Tongue (tissue), 2 donors: ENCODE measurements around the gene USP43. TPM values are rescaled to one million over a fixed set of nuclear protein-coding genes. Genes with fewer than 3 reads are reported as not detected.

Experiments
- DNase-seq: peaks from one replicate; pipeline ENCODE4 v3.0.0-alpha.2; 2015
- total RNA-seq: library from RNA; depleted of rRNA; stranded (reverse); fragments of >200 nt; gene quantifications from one replicate; pipeline ENCODE4 v1.2.3, GENCODE V29; 2014

The USP43 gene
- total RNA-seq, 1 donor from 2014 or later: 1.0 TPM

DNA sequence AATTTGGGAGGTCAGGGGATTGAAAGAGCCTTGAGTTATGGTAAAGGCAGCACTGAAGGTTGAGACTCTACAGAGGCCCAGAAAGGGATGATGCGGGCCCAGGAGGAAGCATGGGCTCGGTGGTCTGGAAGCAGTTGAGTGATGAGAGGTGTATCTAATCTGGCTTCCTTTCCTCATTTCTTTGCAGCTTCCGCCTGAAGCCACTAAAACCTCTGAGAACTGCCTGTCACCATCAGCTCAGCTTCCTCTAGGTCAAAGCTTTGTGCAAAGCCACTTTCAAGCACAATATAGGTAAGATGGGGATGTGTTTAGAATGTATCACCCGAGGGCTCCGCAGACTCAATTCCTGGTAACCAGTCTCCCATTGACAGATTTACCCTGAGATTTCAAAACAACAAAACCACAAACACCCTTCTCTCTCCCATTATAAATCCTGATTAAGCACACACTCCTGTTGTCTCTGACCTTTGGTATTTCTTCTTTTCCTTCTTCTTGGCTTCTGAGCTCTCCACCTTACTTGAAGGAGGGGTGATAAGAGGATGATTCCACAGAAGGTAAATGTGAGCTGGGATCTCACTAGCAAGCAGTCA lies 21.2 kb downstream of the USP43 start:
- no peak for DNase-seq

DNA sequence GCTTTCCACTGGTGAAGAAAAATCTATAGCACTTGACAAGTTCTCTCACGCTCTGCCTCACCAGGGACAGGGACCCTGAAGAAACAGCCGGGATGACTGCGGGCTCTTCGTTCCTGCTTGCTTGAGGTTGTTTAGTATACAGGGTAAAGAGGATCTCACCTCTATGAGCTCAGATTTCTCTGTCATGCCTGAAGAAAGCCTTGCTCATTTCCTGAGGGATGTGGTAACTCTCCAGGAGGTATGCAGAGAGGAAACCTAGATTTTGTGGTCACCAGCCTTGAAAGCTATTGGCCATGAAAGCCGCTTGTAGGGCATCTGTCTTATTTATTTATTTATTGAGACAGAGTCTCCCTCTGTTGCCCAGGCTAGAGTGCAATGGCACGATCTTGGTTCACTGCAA lies 23.2 kb downstream of the USP43 start:
- no peak for DNase-seq

DNA sequence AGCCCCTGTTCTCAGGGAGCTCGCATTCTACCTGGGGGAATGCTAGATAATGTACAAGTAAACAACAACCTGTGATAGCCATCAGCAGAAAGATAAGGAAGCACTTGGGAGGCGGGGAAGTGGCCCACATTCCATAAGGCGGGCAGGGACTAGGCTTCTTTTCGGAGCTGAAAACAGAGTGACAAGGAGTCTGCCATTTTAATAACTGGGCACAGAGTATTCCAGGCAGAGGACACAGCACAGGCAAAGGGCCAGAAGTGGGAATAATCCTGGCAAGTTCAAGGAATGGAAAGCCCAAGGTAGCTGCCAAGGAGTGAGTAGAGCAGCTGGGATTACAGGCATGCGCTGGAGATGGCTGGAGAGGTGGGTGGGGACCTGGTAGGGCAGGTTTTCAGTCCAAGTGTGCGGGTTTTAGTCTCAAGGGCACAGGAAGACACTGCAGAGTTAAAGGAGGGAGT lies 24.3 kb downstream of the USP43 start:
- DNase-seq: no peak

DNA sequence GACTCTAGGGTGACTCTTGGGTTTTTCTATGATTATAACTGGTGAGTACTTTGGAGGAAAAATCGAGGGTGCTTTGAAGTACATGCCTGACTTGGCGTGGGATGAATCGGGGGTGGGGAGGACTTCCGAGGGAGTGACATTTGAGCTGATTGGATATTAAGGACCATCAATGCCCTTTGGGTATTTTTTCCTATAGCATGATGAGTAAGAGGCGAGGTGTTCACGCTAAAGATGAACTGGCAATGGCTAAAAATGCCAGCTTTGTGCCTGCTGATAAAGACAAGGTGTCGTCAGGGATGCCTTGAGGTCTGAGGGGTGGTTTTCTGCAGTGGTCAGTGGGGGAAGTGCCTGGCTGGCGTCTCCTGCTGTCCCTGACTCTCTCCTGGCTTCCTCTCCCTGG lies 25.3 kb downstream of the USP43 start:
- no peak for DNase-seq

DNA sequence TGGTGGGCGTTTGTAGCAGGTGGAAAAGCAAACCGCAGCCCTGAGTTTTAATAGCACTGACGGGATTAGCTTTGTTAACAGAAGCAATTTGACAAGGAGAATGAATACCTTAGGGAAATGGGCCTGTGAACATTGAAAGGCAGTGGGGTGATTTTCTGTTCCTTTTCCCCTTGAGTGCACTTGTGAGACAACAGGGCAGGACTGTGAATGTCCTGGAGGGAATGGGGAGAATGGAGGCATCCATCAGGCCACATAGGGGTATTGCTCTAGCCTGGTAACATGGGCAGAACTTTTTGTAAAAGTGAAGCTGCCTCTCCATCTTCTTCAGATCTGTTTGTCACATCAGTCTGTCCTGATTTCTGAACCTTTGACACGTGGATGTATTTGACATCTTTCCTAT lies 26.2 kb downstream of the USP43 start:
- DNase-seq: no peak

DNA sequence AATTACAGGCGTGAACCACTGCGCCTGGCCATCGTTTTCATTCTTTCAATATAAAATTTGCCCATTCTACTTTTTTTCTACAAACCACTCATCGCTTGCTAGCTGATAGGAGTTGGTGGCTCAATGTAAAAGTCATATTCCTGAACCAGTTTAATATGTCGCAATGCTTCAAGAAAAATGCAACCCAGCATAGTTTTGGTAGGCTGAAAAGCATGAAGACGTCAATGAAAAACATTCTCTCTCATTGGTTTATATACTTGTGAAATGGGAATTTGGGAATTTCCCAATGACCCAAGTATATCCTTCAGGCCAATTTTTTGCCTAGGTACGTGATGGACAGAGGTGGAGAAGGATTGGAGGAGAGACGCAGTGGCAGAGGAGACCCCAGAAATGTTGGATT lies 26.9 kb downstream of the USP43 start:
- no peak for DNase-seq

DNA sequence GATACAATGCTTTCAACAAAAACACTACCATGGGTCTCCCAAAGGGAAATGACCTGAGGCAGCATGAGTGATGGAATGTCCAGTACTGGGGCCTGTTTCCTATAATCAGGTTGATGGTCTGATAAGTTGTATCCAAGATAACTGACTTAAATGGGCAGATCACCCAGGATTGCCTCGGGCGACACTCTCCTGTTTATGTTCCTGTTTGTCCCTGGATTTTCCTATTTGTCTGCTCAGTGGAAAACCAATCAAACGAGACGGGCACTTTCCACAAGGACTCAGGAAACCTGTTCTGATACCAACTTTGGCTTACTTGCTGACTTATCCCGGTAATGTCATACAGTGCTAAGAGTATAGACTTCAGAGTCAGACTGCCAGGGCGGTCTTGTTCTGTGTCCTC lies 27.4 kb downstream of the USP43 start:
- no peak for DNase-seq

DNA sequence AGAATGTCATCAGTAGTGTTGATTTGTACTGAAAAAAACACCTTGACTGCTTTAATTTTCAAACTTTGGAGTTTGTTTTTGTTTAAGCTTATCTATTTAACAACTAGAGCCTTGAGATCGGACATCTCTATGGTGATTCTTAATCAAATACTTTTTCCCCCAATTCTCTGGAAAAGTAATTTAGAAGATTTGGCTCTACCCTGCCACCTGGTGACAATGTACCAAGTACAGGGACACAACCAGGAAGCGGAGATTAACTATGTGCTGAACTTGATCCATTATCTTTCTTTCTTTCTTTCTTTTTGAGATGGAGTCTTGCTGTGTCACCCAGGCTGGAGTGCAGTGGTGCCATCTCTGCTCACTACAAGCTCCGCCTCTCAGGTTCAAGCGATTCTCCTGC lies 30.8 kb downstream of the USP43 start:
- DNase-seq: no peak

DNA sequence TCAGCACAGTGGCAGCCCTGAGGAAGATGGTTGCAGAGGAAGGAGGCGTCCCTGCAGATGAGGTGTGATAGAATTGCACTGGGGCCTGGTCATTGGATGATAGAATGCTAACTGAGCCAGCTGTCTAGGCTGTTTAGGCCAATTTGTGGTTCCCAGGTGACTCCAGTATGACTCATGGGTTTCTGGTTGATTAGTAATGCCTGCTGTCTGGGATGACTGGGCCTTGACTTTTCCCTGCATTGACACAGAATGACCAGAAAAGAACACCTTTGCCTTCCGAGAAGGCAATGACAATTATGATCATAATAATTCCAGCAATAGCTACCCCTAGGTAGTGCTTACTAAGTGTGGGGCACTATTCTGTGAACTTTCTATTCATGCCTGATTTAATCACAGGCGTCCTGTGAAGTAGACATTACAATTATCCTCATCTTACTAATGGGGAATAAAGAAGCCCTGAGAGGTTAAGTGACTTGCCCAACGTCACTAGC lies 31.5 kb downstream of the USP43 start:
- DNase-seq: no peak

DNA sequence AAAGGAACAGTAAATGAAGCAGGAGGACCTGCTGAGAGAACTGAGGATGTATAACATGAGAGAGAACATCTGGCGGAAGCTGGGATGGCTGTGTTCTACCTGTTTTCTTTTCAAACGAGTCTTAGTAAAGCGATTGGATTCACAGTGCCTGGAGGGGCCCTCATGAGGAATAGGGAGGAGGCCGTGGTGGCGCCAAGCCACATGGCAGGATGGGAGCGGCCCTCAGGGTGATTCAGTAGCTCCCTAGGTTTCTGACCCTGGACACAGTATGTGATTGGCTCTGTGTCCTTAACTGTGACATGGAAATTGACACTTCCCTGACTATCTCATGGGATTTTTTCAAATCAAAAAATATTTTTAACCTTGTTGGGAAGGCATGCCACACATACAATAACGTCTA lies 32.1 kb downstream of the USP43 start:
- no peak for DNase-seq

DNA sequence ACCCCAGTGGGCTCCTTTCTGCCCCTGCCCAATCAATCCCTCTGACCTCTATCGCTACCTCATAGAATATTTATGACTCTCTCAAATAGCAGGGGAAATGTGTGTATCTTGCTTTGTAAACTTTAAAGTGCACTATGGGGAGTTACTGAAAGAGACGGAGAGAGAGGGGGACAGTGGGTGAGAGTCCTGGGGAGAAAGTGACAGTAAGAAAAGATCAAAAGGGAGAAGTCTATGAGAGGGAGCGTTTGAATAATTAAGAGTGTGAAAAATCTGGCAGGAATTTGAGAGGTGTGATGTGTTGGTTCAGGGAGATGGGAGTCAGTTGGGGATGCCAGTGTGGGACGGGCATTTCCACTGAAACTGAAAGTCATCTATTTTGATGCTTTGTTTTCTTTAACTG lies 32.6 kb downstream of the USP43 start:
- DNase-seq: no peak

DNA sequence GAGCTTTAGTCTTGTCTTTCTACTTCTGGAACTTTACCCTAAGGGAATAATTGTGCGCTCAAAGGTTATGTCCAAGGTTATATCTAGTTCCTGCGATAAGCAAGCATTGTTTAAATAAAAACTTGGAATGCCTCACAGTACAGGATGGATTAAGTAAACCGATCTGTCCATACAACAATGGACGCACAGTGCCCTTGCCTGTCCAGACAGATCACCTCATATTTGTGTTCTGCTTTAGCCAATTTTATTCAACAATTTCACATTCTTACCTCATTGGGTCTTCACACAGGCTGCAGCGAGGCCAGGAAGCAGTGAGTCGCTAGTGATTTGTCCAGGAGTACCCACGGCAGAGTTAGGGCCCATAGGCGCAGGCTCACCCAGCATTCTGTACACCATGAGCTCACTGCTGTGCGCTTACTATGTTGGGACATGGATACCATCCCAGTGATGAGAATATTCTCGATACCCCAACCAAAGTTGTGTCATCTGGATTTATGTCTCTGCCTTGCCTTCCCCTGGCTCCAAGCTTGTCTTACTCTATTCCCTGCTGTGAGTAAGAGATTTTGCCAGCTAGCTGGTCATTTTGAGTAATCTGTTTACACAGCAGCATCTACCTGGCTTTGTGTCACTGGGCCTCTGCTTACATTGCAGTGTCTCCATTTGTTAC lies 39.8 kb downstream of the USP43 start:
- DNase-seq: no peak

DNA sequence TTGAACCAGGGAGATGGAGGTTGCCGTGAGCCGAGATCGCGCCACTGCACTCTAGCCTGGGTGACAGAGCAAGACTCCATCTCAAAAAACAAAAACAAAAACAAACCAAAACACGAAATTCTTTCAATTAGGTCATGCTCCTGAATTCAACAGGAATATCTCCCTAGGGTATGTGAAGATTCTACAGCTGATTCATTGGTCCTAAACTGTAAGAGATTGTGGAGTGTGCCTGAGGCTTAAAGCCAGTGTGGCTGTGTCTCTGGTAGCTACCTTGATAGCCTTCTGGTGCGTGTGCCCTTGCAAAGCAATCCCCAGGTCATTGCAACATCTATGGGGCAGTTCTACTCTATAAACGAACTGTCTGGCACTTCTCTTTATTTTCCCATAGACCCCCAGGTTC lies 48.4 kb downstream of the USP43 start:
- no peak for DNase-seq

DNA sequence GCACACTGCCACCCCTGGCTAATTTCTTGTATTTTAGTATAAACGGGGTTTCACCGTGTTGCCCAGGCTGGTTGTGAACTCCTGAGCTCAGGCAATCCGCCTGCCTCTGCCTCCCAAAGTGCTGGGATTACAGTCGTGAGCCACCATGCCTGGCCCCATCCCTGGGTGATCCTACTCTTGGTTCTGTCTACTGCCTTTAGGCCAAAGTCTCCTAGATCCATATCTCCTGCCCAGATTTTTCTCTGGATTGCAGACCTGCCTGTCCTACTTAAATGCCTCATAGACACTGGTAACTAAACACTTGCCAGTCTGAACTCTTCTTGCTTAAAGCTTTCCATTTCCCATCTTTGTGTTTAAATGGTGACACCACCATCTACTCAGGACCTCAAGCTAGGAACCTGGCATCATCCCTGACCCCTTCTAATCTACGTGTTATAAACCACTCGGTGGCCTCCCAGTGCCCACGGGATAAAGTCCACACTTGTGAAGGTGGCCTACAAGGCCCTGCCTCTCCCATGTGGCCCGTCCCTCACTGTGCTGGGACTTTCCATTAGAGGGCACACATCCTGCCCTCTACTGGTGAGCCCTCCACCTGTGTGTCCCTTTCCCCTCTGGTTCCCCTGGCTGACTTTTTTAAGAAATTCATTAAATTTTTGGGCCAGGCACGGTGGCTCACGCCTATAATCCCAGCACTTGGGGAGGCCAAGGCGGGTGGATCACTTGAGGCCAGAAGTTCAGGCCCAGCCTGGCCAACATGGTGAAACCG lies 51.1 kb downstream of the USP43 start:
- DNase-seq: no peak

DNA sequence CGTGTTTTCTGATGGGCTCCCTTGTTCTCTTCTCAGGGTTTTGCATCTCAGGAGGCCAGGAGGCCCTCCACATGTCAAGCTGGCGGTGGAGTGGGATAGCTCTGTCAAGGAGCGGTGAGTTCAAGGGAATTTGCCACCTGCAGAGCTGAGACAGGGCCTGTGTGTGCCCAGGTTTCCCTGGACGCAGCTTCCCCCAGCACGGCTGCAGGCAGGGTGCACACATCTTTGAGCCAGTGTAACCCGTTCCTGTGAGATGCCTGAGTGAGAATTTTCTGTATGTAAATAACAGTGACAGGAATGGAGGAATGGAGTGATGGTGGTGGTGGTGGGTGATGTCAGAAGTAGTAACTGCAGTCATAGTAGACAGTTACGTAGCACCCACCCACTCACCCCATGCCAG lies 54.8 kb downstream of the USP43 start:
- DNase-seq: no peak

DNA sequence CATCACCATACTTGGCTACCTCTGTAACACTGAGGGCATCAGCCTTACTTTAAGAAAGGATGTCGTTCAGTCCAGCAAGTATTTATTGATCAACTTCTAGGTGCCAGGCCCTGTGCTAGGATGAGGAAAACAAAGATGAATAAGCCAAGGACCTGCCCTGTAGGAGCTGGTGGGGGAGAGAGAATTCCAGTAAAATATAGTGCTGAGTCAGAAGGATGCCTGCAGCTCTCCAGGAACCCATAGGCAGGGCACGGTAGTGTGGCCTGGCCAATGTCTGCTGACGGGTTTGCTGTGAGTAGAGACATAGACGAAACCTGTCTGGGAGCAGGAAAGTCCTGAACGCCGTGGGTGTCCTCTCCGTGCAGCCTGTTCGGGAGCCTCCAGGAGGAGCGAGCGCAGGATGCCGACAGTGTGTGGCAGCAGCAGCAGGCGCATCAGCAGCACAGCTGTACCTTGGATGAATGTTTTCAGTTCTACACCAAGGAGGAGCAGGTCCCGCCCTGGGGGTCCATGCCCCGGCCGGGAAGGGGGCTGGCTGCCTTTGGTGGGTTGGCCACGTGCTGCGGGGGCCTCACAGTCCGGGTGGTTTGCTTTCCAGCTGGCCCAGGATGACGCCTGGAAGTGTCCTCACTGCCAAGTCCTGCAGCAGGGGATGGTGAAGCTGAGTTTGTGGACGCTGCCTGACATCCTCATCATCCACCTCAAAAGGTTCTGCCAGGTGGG lies 55.6 kb downstream of the USP43 start:
- DNase-seq: peak; percentile 11

DNA sequence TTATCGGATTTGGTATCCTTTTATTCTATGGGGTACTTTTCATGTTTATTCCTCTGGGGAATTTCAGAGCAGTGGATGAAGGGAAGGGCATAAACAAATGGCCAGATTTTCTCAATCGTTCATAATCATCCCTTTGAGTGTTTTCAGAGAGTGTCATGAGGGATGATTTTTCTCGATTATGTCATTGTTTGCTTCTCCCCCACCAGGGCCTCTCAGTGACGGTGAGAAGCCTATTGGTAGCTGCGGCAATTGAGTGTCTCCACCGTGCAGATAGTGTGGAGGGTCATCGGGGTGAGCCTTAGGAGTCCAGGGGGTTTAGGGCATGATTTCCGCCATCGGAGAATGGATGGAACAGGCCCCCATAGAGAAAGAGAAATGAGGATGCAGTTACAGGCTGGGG lies 57.2 kb downstream of the USP43 start:
- DNase-seq: no peak

DNA sequence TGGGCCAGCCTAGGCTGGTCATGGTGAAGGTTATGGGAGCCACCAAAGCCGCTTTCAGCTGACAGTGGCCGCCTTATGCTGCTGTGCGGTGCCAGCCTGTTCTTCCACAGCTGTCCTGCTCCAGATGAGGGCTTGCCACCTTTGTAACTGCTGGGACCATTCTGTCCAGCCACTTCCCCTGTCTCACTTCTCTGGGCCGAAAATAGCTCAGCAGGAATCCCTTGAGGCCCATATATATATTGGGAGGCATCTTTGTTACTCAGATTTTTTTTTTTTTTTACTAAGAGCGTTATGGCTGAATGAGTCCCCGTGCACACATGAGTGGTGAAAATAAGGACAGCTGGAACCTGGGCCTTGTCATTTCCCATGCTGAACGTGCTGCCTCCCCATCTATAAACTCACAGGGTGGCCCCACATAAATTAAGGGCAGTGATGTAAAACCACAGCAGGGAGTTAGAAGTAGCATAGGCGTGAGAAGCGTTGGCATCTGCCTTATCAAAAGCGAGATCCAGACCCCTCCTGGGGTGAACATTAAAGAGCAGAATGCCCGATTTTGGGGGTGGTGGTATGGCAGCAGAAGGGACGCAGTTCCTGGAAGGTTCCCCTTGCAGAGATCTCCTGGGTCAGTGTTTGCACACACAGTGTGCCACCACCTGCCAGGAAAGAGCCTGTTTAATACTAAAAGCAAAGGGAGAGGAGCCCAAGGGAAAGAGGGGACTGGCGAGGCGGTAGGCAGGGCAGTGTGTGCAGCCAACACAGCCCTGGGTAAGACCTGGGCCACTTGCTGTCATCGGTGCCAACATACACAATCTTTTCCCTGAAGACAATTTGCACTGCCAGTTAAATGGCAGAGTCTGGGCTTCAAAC lies 57.8 kb downstream of the USP43 start:
- DNase-seq: no peak

DNA sequence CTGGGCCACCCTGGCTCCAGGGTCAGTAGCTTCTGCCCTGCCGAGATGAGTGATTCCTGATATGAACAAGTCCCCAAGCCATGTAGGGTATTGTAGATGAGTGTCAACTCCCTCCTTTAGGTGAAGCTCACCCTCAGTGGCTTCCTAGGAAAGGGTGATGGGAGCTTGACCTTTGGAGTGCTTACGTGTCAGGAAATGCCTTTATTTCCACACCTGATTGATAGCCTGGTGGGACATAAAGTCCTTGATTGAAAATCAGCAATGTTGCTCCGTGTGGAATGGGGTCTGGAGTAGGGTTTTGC lies 58.4 kb downstream of the USP43 start:
- DNase-seq: no peak

DNA sequence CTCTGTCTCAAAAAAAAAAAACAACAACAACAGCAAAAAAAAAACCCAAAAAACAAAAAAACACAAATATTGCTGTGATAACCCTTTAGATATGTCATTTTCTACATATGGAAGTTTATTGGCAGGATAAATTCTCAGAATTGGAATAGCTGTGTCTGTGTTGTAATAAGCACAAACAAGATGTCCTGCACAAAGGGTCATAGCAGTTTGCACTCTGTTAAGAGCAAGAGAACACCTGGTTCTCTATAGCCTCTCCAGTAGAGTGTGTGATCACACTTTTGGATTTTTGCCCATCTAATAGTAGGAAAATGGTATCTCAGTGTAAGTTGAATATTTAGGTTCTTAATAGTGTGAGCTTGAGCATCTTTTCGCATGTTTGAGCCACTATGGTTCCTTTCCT lies 60.4 kb downstream of the USP43 start:
- no peak for DNase-seq

DNA sequence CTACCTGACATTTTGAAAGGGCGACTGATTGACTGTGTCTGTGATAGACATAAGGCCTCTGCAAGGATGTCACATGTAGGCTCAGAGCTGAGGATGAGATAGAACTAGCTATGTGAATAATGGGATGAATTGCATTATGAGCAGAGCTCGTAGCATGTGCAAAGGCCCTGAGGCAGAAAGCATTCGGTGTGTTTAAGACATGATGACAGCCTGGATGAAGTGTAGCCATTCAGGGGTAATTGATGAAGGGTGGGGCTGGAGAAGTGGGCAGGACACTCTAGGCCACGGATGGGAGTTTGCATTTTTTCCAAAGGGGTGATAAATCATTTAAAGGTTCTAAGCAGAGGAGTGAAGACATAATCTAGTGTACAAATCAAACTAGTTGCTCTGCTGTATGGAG lies 62.6 kb downstream of the USP43 start:
- no peak for DNase-seq

DNA sequence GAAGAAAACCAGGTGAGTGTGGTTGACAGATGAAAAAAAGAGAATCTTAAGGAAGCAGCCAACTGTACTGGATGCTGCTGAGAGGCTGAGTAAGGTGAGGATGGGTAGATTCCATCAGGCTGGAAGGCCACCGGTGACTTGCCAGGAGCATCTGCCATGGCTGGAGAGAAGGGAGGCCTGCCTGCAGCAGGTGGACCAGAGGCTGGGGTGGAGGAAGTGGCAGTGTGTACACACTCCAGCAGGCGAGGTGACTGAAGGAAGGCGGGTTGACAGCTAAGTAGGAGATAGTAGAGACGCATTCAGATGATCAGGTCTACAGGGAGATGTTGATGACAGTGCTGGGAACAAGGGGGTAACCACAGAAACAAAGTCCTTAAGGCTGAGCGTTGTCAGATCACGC lies 69.5 kb downstream of the USP43 start:
- DNase-seq: no peak
